ENCODE results near the gene VOPP1. TPM values are rescaled to one million over a fixed set of nuclear protein-coding genes. Genes with fewer than 3 reads are reported as not detected.
"Not testable (repeated sequence)": the region's sequence is repeated elsewhere in the genome, so short reads cannot be mapped to it uniquely, and the experiment has no call there.

The VOPP1 gene
- total and polyA plus RNA-seq, 3 experiments from 2014 or later = 34.8 to 67.3 (median 65.6) TPM

GRCh38 chr7:55590517-55591281 is 18.4 kb upstream of the VOPP1 start:
- Mint-ChIP-seq H3K9me3 (no peaks in the 10 kb centered on the region), H3K27ac (peak overlapping the region in 1 of 8 donors; percentile 7), H3K4me3 (no peak overlapping the region), H3K4me1 (no peaks in the 10 kb centered on the region), H3K27me3 (peaks cover 7 to 15% of the 10 kb centered on the region in 2 donors), H3K36me3 (peaks cover 0 to 2% (median 0%) of the 10 kb centered on the region in 3 donors)
- Histone ChIP-seq H3K4me3 (ENCODE audit: low read length) (no peak overlapping the region), H3K36me3 (ENCODE audit: insufficient read depth, low read length) (no peaks in the 10 kb centered on the region), H3K27ac (ENCODE audit: low read depth, low read length) (no peak overlapping the region), H3K9me3 (ENCODE audit: low read length) (no peaks in the 10 kb centered on the region), H3K27me3 (ENCODE audit: insufficient read depth, low read length, poor library complexity, severe bottlenecking) (no peaks in the 10 kb centered on the region), H3K4me1 (ENCODE audit: insufficient read depth, low read length) (peaks cover 5% of the 10 kb centered on the region)
- no peak for DNase-seq
- ChIA-PET POLR2A (no interaction called here), CTCF (no interaction called here)

GRCh38 chr7:55589905-55590304 is 17.6 kb upstream of the VOPP1 start:
- H3K9me3 Mint-ChIP-seq = no peaks in the 10 kb centered on the region
- Histone ChIP-seq H3K4me3 (ENCODE audit: low read length) (no peak overlapping the region), H3K9me3 (ENCODE audit: low read length) (no peaks in the 10 kb centered on the region), H3K27me3 (ENCODE audit: insufficient read depth, low read length, poor library complexity, severe bottlenecking) (no peaks in the 10 kb centered on the region), H3K4me1 (ENCODE audit: insufficient read depth, low read length) (peaks cover 5% of the 10 kb centered on the region), H3K36me3 (ENCODE audit: insufficient read depth, low read length) (no peaks in the 10 kb centered on the region), H3K27ac (ENCODE audit: low read depth, low read length) (no peak overlapping the region)
- DNase-seq = no peak
- ChIA-PET CTCF (no interaction called here), POLR2A (no interaction called here)
- no peaks in the 10 kb centered on the region for H3K4me1 Mint-ChIP-seq
- peak overlapping the region in 1 of 8 donors; percentile 40 for H3K27ac Mint-ChIP-seq
- no peak overlapping the region for H3K4me3 Mint-ChIP-seq
- H3K36me3 Mint-ChIP-seq = peaks cover 0 to 2% (median 0%) of the 10 kb centered on the region in 3 donors
- peaks cover 7 to 15% of the 10 kb centered on the region in 2 donors for H3K27me3 Mint-ChIP-seq

- Histone ChIP-seq H3K27me3 (ENCODE audit: insufficient read depth, low read length, poor library complexity, severe bottlenecking) (no peaks in the 10 kb centered on the region), H3K4me3 (ENCODE audit: low read length) (no peak overlapping the region), H3K36me3 (ENCODE audit: insufficient read depth, low read length) (no peaks in the 10 kb centered on the region), H3K4me1 (ENCODE audit: insufficient read depth, low read length) (peaks cover 5% of the 10 kb centered on the region), H3K9me3 (ENCODE audit: low read length) (no peaks in the 10 kb centered on the region), H3K27ac (ENCODE audit: low read depth, low read length) (no peak overlapping the region)
- H3K27ac Mint-ChIP-seq = peak overlapping the region in 1 of 8 donors; percentile 56
- no peak overlapping the region for H3K4me3 Mint-ChIP-seq
- no peaks in the 10 kb centered on the region for H3K9me3 Mint-ChIP-seq
- POLR2A ChIA-PET = no interaction called here
- H3K36me3 Mint-ChIP-seq = peaks cover 0 to 2% (median 0%) of the 10 kb centered on the region in 3 donors
- H3K27me3 Mint-ChIP-seq = peaks cover 7 to 15% of the 10 kb centered on the region in 2 donors
- CTCF ChIA-PET = interaction anchor here (1.2 to 1.3 kb wide), 2 partner anchors 10 to 16 kb away, joined by 3 read pairs; no protein-coding TSS in a partner anchor
- no peak for DNase-seq
- H3K4me1 Mint-ChIP-seq = no peaks in the 10 kb centered on the region
Measured at GRCh38 chr7:55588976-55589604, 16.8 kb upstream of the VOPP1 start.

GRCh38 chr7:55588379-55588699 is 16.0 kb upstream of the VOPP1 start:
- CTCF ChIA-PET = interaction anchor here (1.2 to 1.3 kb wide), 2 partner anchors 11 to 15 kb away, joined by 3 read pairs; no protein-coding TSS in a partner anchor
- no peak for DNase-seq
- Mint-ChIP-seq H3K27me3 (peaks cover 11 to 15% of the 10 kb centered on the region in 2 donors), H3K4me3 (no peak overlapping the region), H3K4me1 (no peaks in the 10 kb centered on the region), H3K9me3 (no peaks in the 10 kb centered on the region), H3K27ac (no peak overlapping the region), H3K36me3 (peaks cover 0 to 2% (median 0%) of the 10 kb centered on the region in 3 donors)
- H3K4me3 ChIP-seq (ENCODE audit: low read length) = no peak overlapping the region
- H3K27me3 ChIP-seq (ENCODE audit: insufficient read depth, low read length, poor library complexity, severe bottlenecking) = no peaks in the 10 kb centered on the region
- no peaks in the 10 kb centered on the region for H3K36me3 ChIP-seq (ENCODE audit: insufficient read depth, low read length)
- POLR2A ChIA-PET = no interaction called here
- no peaks in the 10 kb centered on the region for H3K9me3 ChIP-seq (ENCODE audit: low read length)
- no peak overlapping the region for H3K27ac ChIP-seq (ENCODE audit: low read depth, low read length)
- peaks cover 1% of the 10 kb centered on the region for H3K4me1 ChIP-seq (ENCODE audit: insufficient read depth, low read length)

- CTCF ChIA-PET = interaction anchor here (1.2 kb wide), 1 partner anchor 12 kb away, joined by 3 read pairs; no protein-coding TSS in a partner anchor
- POLR2A ChIA-PET = no interaction called here
Measured at GRCh38 chr7:55587687-55588378, 15.5 kb upstream of the VOPP1 start.

GRCh38 chr7:55582656-55583055 is 10.4 kb upstream of the VOPP1 start:
- DNase-seq; H3K27ac Mint-ChIP-seq; H3K27me3 Mint-ChIP-seq; H3K36me3 Mint-ChIP-seq; H3K36me3 ChIP-seq (ENCODE audit: insufficient read depth, low read length); H3K9me3 Mint-ChIP-seq; H3K27me3 ChIP-seq (ENCODE audit: insufficient read depth, low read length, poor library complexity, severe bottlenecking); H3K4me3 ChIP-seq (ENCODE audit: low read length); H3K4me1 ChIP-seq (ENCODE audit: insufficient read depth, low read length); H3K4me3 Mint-ChIP-seq; H3K27ac ChIP-seq (ENCODE audit: low read depth, low read length); H3K4me1 Mint-ChIP-seq; POLR2A ChIA-PET; H3K9me3 ChIP-seq (ENCODE audit: low read length): not testable (repeated sequence)
- CTCF ChIA-PET = interaction anchor here (1.3 kb wide), 1 partner anchor 9 kb away, joined by 4 read pairs; no protein-coding TSS in a partner anchor

More at GRCh38 chr7:55587687-55588378, 15.5 kb upstream of the VOPP1 start:
- no peaks in the 10 kb centered on the region for H3K36me3 ChIP-seq (ENCODE audit: insufficient read depth, low read length)
- H3K9me3 Mint-ChIP-seq = no peaks in the 10 kb centered on the region
- H3K27ac ChIP-seq (ENCODE audit: low read depth, low read length) = no peak overlapping the region
- H3K4me3 ChIP-seq (ENCODE audit: low read length) = no peak overlapping the region
- no peaks in the 10 kb centered on the region for H3K27me3 ChIP-seq (ENCODE audit: insufficient read depth, low read length, poor library complexity, severe bottlenecking)
- H3K9me3 ChIP-seq (ENCODE audit: low read length) = no peaks in the 10 kb centered on the region
- peaks cover 11 to 15% of the 10 kb centered on the region in 2 donors for H3K27me3 Mint-ChIP-seq
- no peaks in the 10 kb centered on the region for H3K4me1 Mint-ChIP-seq
- no peak for DNase-seq
- no peaks in the 10 kb centered on the region for H3K4me1 ChIP-seq (ENCODE audit: insufficient read depth, low read length)
- H3K27ac Mint-ChIP-seq = no peak overlapping the region
- H3K4me3 Mint-ChIP-seq = peak overlapping the region in 1 of 7 donors; percentile 51
- peaks cover 0 to 2% (median 0%) of the 10 kb centered on the region in 3 donors for H3K36me3 Mint-ChIP-seq

GRCh38 chr7:55576753-55577152 is 4.5 kb upstream of the VOPP1 start:
- H3K36me3 ChIP-seq (ENCODE audit: insufficient read depth, low read length) = no peaks in the 10 kb centered on the region
- Mint-ChIP-seq H3K36me3 (peaks cover 0 to 2% (median 0%) of the 10 kb centered on the region in 3 donors), H3K9me3 (no peaks in the 10 kb centered on the region), H3K27ac (no peak overlapping the region), H3K27me3 (no peaks in the 10 kb centered on the region), H3K4me3 (no peak overlapping the region), H3K4me1 (peaks cover 18 to 25% (median 20%) of the 10 kb centered on the region in 3 donors)
- no peak overlapping the region for H3K4me3 ChIP-seq (ENCODE audit: low read length)
- no peak for DNase-seq
- peaks cover 20% of the 10 kb centered on the region for H3K4me1 ChIP-seq (ENCODE audit: insufficient read depth, low read length)
- H3K27me3 ChIP-seq (ENCODE audit: insufficient read depth, low read length, poor library complexity, severe bottlenecking) = no peaks in the 10 kb centered on the region
- ChIA-PET POLR2A (no interaction called here), CTCF (no interaction called here)
- H3K27ac ChIP-seq (ENCODE audit: low read depth, low read length) = no peak overlapping the region
- no peaks in the 10 kb centered on the region for H3K9me3 ChIP-seq (ENCODE audit: low read length)

- Mint-ChIP-seq H3K36me3 (peaks cover 0 to 7% (median 0%) of the 10 kb centered on the region in 3 donors), H3K27ac (peak overlapping the region in 1 of 8 donors; percentile 9), H3K4me3 (peak overlapping the region in 1 of 7 donors; percentile 67), H3K27me3 (no peaks in the 10 kb centered on the region), H3K9me3 (no peaks in the 10 kb centered on the region), H3K4me1 (peaks cover 22 to 29% (median 28%) of the 10 kb centered on the region in 3 donors)
- no peak overlapping the region for H3K4me3 ChIP-seq (ENCODE audit: low read length)
- POLR2A ChIA-PET = no interaction called here
- CTCF ChIA-PET = no interaction called here
- no peaks in the 10 kb centered on the region for H3K27me3 ChIP-seq (ENCODE audit: insufficient read depth, low read length, poor library complexity, severe bottlenecking)
- peaks cover 25% of the 10 kb centered on the region for H3K4me1 ChIP-seq (ENCODE audit: insufficient read depth, low read length)
- no peaks in the 10 kb centered on the region for H3K9me3 ChIP-seq (ENCODE audit: low read length)
- H3K27ac ChIP-seq (ENCODE audit: low read depth, low read length) = no peak overlapping the region
- no peaks in the 10 kb centered on the region for H3K36me3 ChIP-seq (ENCODE audit: insufficient read depth, low read length)
- no peak for DNase-seq
Measured at GRCh38 chr7:55575733-55576132, 3.4 kb upstream of the VOPP1 start.
